ENCODE measurements around the gene USP12. TPM values are rescaled to one million over a fixed set of nuclear protein-coding genes. Genes with fewer than 3 reads are reported as not detected.

Gene USP12
- total RNA-seq, 1 donor from 2014 or later, result 21.4 TPM

DNA sequence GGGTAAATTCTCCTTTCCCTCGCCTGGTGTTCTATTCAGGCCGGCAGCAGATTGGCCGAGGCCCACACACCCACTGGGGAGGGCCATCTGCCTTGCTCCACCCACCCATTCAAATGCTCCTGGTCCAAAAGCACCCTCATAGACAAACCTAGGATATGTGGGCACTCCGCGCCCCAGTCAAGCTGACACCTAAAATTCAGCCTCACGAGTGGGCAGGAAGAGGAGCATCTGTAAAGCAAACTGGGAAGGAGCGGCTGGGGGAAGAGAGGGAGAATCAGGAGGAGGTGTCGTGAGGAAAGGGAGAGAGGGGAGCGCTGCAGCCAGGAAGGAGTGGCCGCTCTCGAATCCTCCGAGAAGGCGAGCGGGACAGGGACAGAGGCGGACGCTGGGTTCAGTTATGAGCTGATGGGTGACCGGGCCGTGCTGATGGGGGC is 136.9 kb downstream of the USP12 start:
- TF ChIP-seq, protein P1, sequence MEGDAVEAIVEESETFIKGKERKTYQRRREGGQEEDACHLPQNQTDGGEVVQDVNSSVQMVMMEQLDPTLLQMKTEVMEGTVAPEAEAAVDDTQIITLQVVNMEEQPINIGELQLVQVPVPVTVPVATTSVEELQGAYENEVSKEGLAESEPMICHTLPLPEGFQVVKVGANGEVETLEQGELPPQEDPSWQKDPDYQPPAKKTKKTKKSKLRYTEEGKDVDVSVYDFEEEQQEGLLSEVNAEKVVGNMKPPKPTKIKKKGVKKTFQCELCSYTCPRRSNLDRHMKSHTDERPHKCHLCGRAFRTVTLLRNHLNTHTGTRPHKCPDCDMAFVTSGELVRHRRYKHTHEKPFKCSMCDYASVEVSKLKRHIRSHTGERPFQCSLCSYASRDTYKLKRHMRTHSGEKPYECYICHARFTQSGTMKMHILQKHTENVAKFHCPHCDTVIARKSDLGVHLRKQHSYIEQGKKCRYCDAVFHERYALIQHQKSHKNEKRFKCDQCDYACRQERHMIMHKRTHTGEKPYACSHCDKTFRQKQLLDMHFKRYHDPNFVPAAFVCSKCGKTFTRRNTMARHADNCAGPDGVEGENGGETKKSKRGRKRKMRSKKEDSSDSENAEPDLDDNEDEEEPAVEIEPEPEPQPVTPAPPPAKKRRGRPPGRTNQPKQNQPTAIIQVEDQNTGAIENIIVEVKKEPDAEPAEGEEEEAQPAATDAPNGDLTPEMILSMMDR (conservative IDR thresholded peaks at IDR 0.05), result no peak
- no peak overlapping the region for H3K27ac Mint-ChIP-seq (ENCODE audit: unreplicated experiment)
- no peaks in the 10 kb centered on the region for H3K9me3 Mint-ChIP-seq
- no peaks in the 10 kb centered on the region for H3K36me3 Mint-ChIP-seq (ENCODE audit: low read depth)
- no peak for DNase-seq (ENCODE audit: low read depth, low spot score)
- H3K4me1 Mint-ChIP-seq, result peaks cover 22% of the 10 kb centered on the region
- H3K4me3 Mint-ChIP-seq, result peak overlapping the region; percentile 43
- peaks cover 37% of the 10 kb centered on the region for H3K27me3 Mint-ChIP-seq (ENCODE audit: low read depth)

DNA sequence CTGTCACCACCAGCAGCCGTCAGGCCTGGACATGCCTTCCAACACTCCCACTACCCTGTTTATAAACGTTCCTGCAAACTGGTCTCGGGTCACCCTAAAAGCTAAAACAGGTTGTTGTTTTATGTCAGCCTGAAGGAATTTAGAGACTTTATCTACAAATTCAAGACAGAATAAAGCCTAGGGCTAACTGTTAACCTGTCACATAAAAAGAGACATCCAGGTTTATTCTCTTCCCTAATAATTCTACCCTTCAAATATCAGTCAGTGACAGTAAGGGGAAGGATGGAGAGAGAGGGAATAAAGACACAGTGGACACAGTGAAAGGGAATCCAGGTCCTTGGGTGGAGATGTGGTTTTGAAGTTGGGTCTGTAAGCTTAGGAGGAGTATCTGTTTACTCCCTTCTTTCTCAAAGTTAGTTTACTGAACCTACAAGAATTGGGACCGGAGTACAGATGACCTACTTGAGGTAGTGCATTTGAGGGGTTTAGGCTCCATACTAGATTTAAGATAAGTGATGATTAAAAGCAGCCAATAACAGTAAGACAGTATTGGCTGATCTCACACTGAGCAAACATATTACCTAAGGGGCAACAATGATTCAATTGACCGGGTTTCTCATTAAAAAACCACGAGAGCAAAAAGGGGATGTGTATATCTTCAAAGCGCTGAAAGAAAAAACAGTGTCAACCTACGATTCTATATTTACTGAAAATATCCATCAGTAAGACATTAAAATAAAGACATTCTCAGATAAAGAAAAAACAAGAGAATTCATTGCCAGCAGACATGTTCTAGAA is 142.7 kb downstream of the USP12 start:
- Mint-ChIP-seq H3K36me3 (ENCODE audit: low read depth) (no peaks in the 10 kb centered on the region), H3K27me3 (ENCODE audit: low read depth) (peaks cover 17% of the 10 kb centered on the region), H3K9me3 (no peaks in the 10 kb centered on the region), H3K27ac (ENCODE audit: unreplicated experiment) (no peak overlapping the region), H3K4me3 (no peak overlapping the region), H3K4me1 (peaks cover 12% of the 10 kb centered on the region)
- DNase-seq (ENCODE audit: low read depth, low spot score), result no peak
- TF ChIP-seq, protein P1 (conservative IDR thresholded peaks at IDR 0.05), result no peak

DNA sequence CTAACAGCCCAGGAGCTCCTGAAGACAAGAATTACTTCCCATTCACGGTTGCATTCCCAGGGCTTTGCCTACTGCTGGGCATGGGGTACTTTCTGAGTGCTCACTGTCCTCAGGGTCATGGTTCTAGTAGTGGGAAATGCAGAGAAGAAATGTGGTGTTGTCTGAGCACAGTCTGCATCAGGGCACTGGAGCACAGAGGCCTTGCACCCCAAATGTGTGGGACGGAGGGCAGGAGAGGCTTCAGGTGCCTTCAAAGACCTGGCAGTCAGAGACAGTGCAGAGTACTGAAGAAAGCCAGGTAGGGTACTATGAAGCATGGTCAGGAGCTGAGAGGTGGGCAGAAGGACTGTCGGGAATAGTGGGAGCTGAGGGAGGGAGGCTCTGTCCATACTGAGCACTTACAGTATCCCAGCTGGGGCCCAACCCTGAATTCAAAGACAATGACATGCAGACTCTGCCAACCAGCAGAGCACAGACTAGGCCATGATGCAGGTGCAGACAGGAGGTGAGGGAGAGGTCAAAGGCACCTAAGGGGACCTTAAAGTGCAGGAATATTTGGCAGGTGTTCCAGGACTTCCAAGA is 144.4 kb downstream of the USP12 start:
- TF ChIP-seq, protein P1 (conservative IDR thresholded peaks at IDR 0.05), result no peak
- Mint-ChIP-seq H3K4me1 (peaks cover 21% of the 10 kb centered on the region), H3K36me3 (ENCODE audit: low read depth) (no peaks in the 10 kb centered on the region), H3K27me3 (ENCODE audit: low read depth) (peaks cover 12% of the 10 kb centered on the region), H3K9me3 (no peaks in the 10 kb centered on the region), H3K27ac (ENCODE audit: unreplicated experiment) (no peak overlapping the region), H3K4me3 (no peak overlapping the region)
- no peak for DNase-seq (ENCODE audit: low read depth, low spot score)

DNA sequence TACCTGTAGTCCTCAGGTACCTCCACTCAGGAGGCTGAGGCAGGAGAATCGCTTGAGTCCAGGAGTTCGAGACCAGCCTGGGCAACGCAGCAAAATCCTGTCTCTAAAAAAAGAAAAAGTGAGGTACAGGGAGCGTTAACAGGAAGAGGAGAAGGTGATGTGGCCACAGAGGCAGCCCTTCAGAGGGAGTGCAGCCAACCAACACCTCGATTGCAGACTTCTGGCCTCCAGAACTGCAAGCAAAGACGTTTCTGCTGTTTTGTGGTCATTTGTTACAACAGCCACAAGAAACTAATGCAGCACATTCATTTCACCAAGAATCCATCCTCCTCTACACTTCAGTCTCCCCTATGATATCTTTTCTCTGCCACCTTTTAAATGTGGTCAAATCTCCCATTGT is 145.2 kb downstream of the USP12 start:
- Mint-ChIP-seq H3K4me3 (no peak overlapping the region), H3K36me3 (ENCODE audit: low read depth) (no peaks in the 10 kb centered on the region), H3K9me3 (no peaks in the 10 kb centered on the region), H3K27me3 (ENCODE audit: low read depth) (peaks cover 12% of the 10 kb centered on the region), H3K4me1 (peaks cover 23% of the 10 kb centered on the region), H3K27ac (ENCODE audit: unreplicated experiment) (no peak overlapping the region)
- TF ChIP-seq, protein P1 (conservative IDR thresholded peaks at IDR 0.05), result no peak
- DNase-seq (ENCODE audit: low read depth, low spot score), result no peak

DNA sequence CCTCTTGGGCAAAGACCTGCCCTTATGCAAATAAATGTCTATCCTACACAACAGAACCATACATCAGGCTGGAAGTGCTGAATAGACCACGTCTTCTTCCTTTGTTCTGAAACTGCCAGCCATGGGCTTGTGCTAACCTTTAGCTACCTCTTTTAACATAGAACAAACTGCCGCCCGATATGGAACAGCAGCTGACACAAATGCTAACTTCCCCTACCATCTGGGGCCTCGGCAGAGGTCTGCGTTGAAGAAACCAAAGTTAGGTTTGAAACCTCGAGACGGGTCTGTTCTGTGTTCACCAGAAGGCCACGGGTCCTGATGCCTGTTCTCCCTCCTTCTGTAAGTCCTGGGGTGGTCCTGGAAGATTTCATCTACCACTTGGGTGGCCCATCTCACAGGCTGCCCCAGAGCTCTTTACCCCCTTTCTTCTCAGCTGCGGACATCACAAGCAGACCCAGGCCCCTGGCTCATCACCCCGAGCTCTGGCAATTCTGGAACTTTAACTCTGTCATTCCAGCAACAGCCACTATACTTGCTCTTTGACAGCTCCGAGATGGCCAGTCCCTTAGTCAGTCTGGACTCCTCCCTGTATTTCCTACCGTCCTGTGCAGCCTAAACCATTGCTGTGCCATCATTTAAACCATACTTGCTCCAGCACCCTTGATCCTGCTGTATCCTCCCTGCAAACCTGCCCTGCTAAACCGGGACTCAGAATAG is 146.7 kb downstream of the USP12 start:
- TF ChIP-seq, protein P1 (conservative IDR thresholded peaks at IDR 0.05), result no peak
- H3K9me3 Mint-ChIP-seq, result no peaks in the 10 kb centered on the region
- no peak overlapping the region for H3K27ac Mint-ChIP-seq (ENCODE audit: unreplicated experiment)

More for the DNA sequence above, 146.7 kb downstream of the USP12 start:
- Mint-ChIP-seq H3K36me3 (ENCODE audit: low read depth) (no peaks in the 10 kb centered on the region), H3K4me3 (no peak overlapping the region), H3K4me1 (peaks cover 23% of the 10 kb centered on the region), H3K27me3 (ENCODE audit: low read depth) (peaks cover 12% of the 10 kb centered on the region)
- no peak for DNase-seq (ENCODE audit: low read depth, low spot score)

All from neural crest cell (in vitro differentiated cells).